HG03196 (cell line): Measurements from ENCODE around the gene SIRT2.
"Not testable (repeated sequence)": the region's sequence is repeated elsewhere in the genome, so short reads cannot be mapped to it uniquely, and the experiment has no call there.

Experiments
- ATAC-seq: cut with Tn5 transposase; IDR thresholded peaks from one replicate; pipeline ENCODE4 v1.9.1; 2021; ENCODE audit not compliant: unreplicated experiment

Gene SIRT2

DNA sequence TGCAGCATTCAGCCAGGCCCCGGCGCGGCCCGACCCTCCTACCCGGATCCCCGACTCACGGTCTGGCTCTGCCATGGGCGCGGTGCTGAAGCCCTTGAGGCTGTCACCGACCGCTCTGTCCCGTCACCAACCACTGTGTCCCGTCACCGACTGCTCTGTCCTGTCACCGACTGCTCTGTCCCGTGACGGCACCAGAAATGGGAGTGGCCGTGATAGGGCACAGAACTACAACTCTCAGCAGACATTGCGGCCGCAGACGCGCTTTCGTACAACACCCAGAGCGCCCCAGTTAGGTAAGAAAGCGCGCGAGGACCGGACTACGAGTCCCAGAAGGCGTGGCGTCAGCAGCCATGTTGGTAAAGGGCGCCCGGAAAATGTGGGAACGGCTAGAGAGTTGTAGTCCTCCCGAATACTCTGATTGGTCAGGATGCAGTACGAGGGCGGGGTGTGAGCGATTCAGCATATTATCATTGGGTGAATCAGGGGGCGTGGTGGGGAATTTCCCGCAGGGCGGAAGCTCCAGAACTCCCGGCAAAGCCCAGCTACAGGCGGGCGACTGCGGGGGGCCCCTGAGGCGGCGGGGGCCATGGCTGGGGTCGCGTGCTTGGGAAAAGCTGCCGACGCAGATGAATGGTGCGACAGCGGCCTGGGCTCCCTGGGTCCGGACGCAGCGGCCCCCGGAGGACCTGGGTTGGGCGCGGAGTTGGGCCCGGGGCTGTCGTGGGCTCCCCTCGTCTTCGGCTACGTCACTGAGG lies at the start of gene SIRT2, which contains the start of gene NFKBIB:
Gene SIRT2, minus strand, starts transcription at position 172 of the 755 bp plus-strand sequence. Its CDS starts 97 bp downstream, at position 75.
Gene NFKBIB, plus strand, starts transcription at position 523 of the 755 bp plus-strand sequence. Its CDS starts 64 bp downstream, at position 587.
- ATAC-seq: peak; percentile 86

- no peak for ATAC-seq
Observed at GRCh38 chr19:38946229-38947010, 47.0 kb upstream of the SIRT2 start.

GRCh38 chr19:38945562-38946228 lies 46.3 kb upstream of the SIRT2 start:
- no peak for ATAC-seq

DNA sequence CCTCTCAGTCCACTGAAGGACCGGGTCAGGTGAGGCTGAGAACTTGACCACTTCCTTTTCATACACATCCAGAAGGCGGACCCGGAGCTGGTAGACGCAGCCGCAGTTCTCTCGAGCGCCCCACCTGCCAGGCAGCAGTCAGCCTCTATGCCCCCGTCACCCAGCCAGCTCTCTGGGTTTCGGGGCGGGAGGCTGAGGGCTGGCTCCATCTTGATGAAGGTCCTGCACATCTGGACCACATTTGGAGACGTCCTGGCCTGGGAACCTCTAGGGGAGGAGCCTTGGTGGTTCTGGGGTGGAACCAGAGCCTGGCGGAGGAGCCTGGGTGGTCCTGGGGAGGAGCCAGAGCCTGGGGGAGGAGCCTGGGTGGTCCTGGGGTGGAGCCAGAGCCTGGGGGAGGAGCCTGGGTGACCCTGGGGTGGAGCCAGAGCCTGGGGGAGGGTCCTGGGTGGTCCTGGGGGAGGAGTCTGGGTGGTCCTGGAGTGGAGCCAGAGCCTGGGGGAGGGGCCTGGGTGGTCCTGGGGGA lies 45.6 kb upstream of the SIRT2 start:
- no peak for ATAC-seq

DNA sequence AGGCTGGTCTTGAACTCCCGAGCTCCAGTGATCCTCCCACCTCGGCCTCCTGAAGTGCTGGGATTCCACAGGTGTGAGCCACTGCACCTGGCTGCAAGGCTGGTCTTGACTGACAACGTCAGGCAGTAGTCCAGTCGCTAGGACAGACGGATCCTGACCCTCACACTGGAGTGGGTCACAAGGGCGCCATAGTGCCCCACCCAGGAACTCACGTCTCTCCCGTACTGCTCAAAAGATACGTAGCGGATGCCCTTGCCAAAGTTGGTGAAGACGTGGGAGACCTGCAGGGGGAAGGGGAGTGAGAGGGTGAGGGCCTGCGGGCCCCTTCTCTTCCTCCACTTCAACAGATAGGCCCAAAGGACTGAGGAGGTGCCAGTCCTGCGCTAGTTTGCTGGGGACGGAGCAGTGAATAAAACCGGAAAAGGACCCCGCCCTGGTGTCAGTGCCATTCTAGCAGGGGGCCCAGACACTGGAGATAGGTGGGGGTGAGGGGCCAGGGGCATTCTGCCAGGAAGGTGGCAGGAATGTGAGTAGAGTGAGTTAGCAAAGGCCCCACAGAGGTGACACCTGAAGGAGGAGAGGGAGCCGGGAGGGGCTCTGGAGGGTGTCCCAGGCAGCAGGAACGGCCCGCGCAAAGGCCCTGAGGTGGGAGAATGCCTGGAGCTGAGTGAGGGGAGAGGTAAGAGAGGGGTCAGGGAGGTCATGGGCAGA lies 43.2 kb upstream of the SIRT2 start:
- ATAC-seq: no peak

GRCh38 chr19:38941979-38942378 lies 42.6 kb upstream of the SIRT2 start:
- no peak for ATAC-seq

DNA sequence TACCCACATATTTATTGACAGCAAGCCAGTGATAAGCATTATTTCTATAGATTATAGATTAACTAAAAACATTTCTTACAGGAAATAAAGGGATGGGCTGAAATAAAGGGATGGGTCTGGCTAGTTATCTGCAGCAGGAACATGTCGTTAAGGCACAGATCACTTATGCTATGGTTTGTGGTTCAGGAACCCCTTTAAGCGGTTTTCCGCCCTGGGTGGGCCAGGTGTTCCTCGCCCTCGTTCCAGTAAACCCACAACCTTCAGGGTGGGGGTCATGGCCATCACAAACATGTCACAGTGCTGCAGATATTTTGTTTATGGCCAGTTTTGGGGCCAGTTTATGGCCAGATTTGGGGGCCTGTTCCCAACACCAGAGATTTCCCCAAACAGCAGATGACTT lies 42.0 kb upstream of the SIRT2 start:
- not testable (repeated sequence) for ATAC-seq

GRCh38 chr19:38939957-38940356 lies 40.5 kb upstream of the SIRT2 start:
- ATAC-seq: no peak

DNA sequence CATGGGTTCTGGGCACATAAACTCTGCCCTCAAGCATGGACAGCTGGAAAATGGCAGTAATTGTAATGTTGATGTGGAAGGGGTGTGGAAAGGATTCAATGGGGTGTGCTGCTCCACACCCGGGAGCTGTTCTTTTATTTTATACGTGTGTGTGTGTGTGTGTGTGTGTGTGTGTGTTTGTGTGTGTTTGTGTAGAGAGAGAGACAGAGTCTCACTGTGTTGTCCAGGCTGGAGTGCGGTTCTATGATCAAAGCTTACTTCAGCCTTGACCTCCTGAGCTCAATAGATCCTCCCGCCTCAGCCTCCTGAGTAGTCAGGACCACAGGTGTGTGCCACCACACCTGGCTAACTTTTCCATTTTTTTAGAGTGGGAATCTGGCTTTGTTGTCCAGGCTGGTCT lies 34.1 kb upstream of the SIRT2 start:
- ATAC-seq: no peak

GRCh38 chr19:38932425-38933179 lies 33.2 kb upstream of the SIRT2 start:
- ATAC-seq: no peak

DNA sequence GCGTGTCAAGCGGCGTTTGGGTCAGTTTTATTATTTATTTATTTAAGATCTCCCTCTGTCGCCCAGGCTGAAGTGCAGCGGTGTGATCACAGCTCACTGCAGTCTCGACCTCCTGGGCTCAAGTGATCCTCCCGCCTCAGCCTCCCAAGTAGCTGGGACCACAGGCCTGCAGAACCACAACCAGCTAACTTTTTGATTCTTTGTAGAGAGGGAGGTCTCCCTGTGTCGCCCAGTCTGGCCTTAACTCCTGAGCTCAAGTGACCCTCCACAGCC lies 32.0 kb upstream of the SIRT2 start:
- no peak for ATAC-seq

GRCh38 chr19:38930776-38931520 lies 31.5 kb upstream of the SIRT2 start, which contains the start of gene MRPS12:
Gene MRPS12, plus strand, starts transcription at chr19:38930944. Its CDS starts 351 bp downstream, at chr19:38931295.
- ATAC-seq: peak; percentile 87

DNA sequence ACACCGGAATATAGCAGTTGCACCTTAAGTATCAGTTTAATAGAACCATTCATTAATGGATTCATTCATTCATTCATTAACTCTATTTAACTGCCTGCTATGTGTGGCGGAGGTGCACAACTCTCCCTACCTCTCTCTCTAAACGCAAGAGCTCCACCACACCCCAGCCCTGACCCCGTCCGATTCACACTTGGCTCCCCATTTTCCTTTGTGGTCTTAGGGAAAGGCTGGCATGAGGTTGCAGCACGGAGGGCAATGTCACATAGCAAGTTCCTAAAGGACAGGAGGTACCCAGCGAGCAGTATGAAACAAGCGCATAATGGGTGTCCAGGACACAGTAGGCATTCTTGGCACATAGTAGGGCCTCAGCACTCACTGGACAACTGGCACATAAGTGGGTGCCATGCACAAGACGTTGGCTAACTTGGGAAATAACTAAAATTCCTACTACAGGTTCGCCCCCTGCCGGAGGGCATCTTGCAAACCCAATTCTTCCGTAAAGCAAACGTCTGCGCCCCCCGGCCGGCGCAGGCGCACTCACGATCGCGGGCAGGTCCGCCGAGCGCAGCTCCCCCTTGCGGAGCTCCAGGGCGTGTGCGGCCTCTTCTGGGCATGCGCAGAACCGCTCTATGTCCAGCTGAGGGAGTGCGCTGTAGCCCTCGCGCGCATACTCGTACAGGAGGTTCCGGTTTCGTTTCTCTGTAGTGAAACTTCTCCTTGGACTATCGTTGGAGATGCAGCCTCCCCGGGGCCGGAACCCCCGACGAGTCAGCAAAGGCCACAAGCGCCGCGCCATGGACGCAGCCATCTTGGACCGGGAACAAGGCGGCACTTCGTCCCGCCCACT lies 30.7 kb upstream of the SIRT2 start, which contains the start of gene SARS2:
Gene SARS2, minus strand, starts transcription at position 835 of the 847 bp plus-strand sequence. Its CDS starts 27 bp downstream, at position 808.
- ATAC-seq: peak; percentile 63

GRCh38 chr19:38928391-38929001 lies 29.1 kb upstream of the SIRT2 start:
- no peak for ATAC-seq

GRCh38 chr19:38924388-38924787 lies 25.0 kb upstream of the SIRT2 start:
- no peak for ATAC-seq

GRCh38 chr19:38922482-38922881 lies 23.1 kb upstream of the SIRT2 start:
- no peak for ATAC-seq

GRCh38 chr19:38921420-38922274 lies 22.2 kb upstream of the SIRT2 start:
- ATAC-seq: no peak
